Colon (tissue), 2 donors: ENCODE results near the gene KLF16.
"Not testable (repeated sequence)": the region's sequence is repeated elsewhere in the genome, so short reads cannot be mapped to it uniquely, and the experiment has no call there.

Source experiments
- FAIRE-seq: peaks from 2 replicates; lab custom pipeline; 2012; peaks lifted over from hg19 to GRCh38; lab: Jason Lieb, UNC
- donor health status: control.
- donor health status: control.

The KLF16 gene

DNA sequence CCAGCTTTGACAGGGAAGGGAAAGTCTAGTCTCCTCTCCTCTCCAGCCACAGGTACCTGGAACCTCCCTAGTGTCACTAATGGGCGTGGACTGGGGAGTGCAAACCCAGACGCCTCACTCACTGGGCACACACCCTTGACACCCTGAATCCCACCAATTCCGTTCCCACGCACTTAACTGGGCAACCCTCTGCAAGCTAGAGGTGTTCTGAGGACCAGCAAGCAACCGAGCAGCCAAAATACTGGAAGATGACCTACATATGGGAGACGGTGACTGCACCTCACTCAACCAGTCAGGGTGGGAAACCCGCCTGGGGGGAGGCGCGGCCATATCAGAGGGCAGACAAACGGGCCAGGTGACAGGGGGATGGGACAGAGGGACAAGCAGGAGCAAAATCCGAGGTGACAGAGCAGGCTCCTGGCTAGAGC is 20.9 kb upstream of the KLF16 start:
- no peak for FAIRE-seq

DNA sequence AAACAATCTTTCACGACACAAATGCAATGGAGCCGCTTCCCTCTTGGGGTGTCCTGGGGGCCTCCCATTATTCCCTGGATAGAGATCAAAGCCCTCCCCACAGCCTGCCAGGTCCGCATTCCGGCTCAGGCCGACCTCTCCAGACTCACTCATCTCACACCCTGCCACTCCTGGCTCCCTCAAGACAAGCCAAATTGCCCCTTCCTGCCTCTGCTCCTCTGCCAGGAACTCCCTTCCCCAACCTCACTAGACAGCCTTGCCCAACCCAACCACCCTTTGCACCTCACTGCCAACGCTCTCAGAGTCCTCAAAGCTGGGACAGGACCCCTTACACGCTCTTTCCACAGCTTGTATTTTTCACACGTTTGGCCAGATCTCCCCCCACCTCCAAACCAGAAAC is 20.4 kb upstream of the KLF16 start:
- no peak for FAIRE-seq

DNA sequence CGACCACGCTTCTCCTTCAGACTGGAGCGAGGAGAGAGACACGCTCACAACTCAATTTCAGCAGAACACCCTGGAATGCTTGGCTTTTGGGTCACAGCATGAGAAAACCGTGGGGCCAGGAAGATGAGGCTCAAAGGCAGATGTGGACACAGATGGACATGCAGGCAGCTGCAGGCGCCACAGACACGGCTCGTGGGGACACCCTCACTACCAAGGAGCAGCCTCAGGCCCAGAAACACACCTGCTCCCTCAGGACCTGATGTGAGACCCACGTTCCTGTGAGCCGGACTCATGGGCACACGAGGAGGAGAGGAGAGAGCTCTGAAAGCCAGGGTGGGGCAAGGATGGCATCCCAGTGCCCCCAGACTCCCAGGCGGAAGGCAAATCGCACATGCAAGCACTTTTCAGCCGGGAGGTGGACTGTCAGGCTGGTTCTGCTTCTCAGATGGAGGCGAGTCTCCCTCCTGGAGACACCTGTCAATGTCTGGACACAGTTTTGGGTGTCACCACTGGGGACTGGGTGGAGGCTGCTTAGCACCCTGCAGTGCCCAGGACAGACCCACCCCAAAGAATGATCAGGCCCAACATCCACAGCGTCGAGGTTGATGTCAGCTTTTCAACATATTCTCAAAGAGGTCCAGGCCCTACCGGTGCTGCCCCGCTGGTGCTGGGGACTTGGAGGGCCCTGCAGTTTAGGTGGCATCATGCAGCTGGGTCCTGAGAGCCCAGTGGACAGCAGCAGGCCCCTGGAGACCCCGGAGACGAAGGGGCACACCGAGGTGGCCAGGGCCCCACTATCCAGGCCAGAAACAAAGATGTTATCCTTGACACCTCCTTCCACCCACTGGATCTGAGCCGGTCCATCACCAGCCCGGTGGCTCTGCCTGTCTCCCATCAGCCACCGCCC is 19.7 kb upstream of the KLF16 start:
- no peak for FAIRE-seq

DNA sequence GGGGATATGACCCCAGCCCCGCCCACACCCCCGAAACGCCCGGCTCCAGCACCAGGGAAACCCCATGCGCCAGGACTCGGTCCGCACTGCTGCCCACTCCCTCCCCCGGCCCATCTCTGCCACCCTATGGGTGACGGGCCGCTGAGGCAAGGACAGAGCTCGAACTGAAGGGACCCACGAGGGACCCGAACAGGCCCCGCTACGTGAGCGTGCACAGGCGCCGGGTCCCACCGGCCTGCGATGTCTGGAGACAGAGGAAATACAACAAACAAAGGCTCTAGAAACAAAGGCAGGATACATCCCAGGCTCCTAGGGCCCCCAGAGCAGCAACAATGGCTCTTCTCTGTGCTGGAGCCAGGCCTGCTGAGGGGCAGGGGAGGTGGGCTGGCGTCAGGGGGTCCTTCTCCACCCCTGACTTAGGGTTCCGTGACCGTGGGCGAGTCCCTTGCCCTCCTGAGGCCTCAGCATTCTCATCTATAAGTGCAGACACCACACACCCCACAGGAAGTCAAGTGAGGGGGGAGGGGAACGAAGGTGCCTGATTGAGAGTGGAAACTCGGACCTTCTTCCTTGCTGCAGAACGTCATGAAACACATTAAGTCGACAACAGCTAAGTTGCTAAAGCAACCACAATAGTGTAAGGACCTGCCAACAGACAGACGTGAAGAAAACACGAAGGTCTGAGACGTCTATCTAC is 18.9 kb upstream of the KLF16 start:
- no peak for FAIRE-seq

DNA sequence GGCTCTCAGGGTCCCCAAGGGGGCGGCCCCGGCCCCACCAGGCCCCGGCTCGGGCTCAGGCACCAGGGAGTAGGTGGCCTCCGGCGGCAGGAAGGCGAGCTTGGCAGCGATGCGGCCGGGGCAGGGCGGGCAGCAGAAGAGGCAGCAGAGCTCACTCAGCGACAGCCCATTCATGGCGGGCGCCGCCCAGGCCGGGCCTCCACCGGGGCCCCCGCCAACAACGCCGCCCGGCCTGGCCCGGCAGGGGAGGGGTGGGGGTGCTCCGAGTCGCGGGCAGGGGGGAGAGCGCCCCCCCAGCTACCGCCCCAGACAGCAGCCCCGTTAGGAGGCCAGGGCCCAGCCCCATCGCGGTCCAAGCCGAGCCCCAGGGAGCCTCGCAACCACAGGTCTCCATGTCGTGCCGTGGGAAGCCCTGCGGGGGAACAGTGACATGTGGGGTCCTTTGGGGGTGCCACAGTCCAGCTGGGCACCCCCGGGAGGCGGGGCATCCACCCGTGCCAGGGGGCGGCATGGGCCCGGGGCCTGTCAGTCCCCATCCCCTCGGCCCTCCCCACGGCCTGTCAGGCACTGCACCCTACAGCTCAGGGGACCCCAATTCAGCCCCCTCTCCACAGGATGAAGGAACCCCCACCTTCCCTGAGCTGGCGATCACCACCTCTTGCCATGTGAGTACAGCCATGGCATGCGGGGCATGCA is 18.2 kb upstream of the KLF16 start:
- FAIRE-seq = not testable (repeated sequence)

DNA sequence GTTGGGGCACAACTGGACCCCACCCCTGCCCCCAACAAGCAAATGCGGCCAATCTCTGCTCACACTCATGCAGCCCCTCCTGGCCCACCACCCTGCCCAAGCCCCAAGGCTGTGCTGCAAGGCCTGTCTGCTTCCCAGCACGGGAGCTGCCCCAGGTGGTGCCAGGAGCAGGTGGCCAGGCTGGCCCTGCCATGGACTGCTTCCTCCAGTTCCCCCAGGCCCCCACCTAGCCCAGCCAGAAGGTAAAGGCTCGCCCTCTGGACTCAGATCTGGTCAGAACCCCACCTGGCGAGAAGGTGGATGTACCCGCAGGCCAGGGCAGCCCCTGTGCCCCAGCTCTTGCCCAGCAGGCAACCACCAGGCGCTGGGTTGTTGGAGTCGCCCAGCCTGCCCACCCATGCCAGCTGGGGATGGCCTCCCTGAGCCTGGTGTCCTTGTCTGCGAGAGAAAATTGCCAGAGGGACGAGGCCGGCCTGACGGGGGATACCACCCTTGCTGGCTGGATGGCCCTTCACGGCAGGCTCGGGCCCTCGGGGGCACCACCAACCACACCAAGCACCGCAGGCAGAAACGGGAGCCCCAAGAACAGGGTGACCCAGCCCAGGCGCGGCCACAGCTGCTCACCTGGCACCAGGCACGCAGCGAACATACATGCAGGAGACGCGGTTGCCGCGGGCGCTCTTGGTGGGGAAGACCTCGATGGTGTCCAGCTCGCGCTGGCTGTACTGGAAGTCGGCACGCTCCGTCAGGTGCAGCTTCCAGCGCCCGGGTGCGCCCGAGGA is 17.4 kb upstream of the KLF16 start:
- FAIRE-seq = no peak

DNA sequence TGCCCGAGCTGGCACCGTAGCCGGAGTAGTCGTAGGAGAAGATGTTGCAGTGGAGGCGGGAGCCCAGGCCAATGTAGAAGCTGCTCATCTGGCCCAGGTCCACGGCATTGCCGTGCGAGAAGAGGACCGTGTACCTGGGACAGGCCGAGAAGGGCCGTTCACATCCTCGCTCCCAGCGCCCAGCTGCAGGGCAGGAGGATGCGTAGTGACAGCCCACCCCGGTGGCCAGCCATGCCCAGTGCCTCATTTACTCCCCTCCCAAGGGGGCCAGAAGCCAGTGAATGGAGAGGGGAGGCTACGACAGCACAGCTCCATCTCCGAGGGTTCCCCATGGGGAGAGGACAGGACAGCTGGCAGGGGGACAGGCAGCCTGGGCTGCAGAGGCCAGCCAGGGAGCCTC is 16.6 kb upstream of the KLF16 start:
- not testable (repeated sequence) for FAIRE-seq

DNA sequence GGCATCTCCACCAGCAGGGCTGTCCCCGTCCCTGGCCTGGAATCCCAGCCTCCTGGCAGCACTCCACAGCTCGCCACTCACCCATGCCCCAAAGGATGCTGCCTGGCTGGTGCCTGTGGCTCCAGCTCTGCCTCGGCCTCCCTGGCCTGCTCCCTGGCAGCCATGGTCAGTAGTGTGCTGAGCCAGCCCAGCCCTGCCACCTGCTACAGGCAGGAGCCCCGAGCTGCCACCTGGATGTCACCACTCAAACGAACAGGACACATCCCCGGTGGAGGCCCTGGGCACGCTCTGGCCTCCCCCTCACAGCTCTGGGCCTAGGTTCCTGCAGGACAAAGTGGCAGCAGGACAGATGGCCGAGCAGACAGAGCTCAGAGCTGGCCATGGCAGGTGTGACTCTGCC is 15.2 kb upstream of the KLF16 start:
- FAIRE-seq = not testable (repeated sequence)

DNA sequence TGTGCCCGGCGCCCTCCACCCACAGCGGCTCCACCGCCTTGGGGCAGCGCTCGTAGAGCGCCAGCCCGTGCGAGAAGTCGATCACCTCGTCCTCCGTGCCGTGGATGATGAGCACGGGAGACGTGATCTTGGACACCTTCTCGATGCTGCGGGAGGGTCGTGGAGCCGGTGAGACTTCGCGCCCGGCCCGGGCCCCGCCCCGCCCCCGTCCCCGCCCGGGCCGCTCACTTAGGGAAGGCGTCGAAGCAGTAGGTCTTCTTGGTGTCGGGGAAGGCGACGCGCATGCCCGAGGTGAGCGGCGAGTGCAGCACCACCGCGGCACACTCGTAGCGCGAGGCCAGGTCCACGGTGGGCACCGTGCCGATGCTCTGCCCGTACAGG is 13.9 kb upstream of the KLF16 start:
- FAIRE-seq = not testable (repeated sequence)

DNA sequence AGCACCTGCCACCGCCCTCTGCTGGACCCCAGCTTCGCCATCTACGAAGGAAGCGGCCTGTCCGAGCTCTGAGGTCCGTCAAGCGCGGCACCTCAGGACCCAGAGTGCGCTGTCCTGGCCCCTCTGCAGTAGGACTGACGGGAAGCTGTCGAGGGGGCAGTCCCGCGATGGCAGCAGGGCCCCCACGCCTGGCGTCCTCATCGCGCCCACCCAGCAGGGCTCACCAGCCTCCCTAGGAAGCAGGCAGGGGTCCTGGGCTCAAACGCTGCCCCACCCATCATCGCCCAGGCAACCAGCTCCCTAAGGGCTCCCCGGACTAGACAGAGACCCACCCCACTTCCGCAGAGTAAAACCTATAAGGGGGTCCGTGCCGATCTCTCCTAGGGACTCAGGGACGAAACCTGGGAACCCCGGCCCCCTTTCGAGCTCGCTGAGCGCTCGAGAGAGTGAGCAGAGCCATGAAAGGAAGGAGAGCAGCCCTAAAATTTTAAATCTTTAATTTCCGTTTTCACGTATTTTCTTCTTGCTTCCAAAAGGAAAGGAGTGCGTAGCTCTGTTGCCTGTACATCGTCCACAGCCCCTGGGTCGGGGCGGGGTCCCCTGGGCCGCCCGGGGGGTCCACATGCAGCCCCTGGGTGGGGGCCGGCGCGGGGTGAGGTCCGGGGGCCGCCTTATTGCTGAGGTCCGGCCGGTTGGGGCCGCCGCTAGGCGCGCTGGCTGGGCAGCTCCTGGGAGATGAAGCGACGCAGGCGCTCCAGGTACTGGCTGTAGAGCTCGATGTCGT is 13.3 kb upstream of the KLF16 start:
- not testable (repeated sequence) for FAIRE-seq

DNA sequence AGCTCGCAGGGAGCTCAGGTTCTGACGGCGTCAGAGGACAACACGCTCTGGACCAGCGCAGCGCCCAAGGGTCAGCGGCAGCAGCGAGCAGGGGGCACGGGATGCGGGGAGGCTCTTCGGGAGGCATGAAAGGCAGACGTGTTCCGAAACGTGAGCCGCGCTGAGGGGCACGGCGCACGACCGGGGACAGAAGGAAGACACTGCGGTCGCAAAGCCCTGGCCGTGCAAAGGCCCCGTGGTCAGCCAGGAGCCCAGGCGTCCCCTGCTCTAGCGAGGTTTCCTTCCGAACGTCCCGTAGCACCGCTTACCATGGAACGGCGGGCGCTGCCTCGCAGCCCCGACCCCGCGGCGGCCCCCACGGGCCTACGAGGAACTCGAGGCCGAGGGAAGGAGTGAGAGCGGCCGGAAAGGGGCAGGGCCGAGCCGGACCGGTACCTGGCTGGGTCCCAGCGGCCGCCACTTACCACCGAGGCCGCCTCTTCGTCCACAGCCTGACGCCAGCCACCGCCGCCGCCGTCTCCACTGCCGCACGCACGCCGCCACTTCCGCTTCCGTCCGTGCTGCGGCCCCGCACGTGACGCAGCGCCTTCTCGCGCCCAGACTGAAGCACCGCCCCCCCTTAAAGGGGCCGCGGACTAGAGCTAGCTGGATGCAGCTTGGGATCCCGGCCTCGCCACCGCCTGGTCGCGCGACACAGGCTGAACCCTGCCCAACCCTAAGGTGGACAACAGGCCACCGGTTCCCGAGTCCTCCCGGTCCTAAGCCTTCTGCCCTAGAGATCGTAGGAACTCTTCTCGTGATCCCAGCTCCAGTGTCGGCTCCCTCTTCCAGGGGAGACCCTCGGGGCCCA is 12.5 kb upstream of the KLF16 start:
- FAIRE-seq = no peak

DNA sequence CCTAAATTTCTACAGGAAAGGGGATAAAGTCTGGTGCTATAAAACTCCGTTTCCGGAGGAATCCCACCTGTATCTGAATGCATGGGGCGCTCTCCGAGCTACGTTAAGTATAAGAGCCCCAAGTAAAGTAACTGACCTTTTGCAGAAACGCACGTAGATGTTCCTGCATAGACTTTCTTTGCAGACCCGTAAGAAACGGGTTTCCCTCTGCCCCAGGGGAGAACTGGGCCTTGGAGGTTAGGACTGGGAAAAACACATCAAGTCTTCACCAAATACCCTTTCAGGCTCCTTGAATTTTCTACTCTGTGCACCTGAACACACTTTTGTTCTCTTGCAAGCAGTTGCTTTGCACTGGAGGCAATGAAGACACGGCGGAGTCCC is 11.9 kb upstream of the KLF16 start:
- not testable (repeated sequence) for FAIRE-seq

DNA sequence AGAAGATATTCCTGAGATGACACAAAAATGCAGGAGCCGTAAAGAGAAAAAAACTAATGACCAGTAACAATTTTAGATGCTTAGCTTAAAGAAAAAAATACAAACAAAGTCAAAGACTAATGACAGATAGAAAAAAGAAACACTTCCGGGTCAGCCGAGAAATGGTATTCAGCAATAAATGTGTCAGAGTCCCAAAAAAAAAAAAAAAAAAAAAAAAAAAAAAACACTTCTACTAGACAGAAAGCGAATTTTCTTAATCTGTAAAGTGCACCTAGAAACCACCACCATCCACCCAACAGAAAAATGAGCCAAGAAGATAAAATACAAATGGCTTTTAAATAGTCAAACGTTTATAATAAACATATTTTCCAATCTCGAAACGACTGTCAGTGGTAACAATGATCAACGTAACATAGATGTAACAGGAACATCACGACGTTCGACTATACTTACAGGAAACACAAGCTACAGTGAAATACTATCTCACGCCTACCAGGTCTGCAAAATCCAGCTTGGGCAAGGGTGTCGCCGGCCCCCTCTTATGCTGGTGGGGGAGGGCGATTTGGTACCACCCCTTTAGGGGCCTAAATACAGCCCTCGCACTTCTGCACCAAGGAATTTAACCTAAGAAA is 11.3 kb upstream of the KLF16 start:
- no peak for FAIRE-seq

DNA sequence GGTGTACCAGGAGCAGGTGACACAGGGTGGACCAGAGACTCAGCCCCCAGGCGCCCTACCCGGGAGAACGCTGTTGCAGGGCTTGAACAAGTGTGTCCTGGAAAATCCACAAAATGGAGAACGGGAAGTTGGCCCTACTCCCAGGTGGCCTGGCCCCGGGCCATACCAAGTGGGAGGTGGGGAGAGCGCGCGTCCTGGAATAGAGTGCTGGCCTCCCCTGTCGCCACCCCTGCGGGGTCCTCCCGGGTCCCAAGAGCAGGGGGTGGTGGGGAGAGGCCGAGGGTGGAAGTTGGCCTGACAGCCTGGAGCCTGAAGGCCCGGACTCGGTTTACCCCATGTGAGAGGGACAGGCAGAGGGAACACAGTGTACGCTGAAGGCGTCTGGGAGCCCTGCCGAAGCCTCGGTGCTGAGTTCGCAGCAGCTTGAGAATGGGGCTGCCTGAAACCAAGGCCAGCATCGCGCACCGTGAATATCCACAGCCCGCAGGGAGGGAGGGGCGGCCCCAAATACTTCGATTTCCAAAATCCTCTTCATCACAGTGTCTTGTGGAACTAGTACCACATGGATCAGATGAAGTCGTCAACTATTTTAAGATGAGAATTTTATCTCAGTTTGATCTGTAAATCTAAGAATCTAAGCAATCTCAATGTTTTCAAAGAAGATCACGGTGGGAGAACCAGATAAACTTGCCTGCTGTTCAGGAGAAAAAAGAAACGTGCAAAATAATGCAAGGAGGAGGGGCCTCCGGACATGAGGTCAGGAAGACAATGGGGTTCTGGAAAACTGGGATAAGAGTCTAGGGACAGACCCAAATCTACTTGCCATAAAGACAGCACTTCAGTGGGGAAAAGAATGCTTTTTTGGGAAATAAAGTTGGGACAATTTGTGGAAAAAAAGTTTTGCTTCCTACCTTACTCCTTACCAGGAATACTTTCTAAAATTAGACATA is 10.4 kb upstream of the KLF16 start:
- FAIRE-seq = no peak

DNA sequence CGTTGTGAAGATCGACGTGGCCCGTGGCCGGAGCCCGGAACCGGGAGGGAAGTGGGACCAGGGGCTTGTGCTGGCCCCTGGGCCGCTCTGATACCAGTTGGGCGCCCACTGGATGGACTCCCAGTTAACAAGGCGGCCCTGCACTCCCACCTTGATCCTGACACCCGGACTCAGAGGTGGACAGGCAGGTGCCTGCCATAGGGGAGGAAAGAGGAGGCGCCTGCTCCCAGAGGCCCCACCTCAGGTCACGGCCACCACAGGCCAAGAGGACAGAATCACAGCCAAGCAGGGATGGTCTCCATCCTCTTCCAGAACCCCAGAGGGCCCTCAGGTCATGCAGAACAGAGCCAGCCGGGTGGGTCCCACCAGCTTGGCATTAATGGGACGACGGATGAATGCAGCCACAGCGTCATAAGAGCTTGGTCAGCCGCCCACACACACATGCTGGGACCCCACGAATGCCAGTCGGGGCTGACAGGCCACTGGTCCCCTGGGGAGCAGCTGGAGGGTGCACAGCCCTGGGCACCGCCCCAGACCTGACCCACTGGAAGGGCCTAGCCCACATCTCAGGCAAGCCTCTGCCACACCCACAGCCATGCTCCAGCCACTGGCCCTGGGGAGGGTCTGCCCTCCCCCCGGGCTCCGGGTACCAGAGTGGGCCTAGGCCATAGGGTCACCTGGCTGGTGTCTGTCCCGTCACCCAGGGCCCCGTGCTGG is 9.6 kb upstream of the KLF16 start:
- FAIRE-seq = no peak

DNA sequence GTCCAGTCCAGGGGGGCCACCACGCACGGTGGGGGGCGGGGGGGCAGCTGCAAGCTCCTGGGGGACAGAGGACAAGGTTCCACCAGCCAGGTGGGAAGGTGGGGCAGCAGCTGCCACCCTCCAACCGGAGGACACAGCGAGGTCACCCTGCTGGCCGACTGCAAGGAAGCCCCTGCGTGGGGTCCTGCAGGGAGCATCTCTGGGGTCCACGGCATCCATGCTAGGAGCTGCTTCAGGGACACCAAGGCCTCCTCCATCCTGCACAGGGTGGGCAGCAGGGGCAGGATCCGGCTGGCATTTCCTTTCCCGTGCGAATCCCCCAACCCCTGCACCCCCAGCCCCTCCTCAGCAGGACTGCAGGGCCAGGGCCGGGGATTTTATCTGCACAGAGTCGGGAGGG is 8.3 kb upstream of the KLF16 start:
- FAIRE-seq = no peak

DNA sequence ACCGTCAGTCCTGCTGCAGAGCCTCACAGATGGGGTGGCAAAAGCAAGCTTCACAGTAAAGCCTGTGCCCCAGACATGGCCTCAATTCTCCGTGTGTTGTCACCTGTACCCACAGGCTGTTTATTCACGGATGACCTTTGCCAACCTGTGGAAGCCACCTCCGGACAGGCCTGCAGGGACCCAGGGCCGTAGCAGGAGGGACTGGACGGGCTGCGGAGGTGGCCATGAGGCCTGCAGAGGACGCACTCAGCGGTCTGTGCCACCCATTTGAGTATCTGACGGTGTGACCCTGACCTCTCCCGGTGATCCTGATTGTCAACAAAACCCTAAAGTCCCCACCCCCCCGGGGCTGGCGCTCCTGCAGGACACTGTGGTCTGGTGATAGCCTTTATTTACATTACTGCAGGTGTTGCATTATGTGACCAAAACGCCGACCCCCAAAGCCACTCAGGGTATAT is 7.8 kb upstream of the KLF16 start:
- FAIRE-seq = no peak

DNA sequence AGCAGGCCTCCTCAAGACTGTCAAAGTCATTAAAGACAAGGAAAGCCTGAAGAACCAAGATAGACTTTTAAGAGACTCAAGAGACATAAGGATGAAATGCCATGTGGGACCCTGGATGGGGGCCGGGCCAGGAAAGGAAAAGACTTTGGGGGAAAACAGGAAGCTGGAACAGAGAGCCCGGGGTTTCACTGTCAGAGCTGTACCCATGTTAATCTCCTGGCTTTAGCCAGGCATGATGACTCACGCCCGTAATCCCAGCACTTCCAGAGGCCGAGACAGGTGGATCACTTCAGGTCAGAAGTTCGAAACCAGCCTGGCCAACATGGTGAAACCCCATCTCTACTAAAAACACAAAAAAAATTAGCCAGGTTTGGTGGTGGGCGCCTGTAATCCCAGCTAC is 5.6 kb upstream of the KLF16 start:
- no peak for FAIRE-seq
